GM19023 (cell line): ENCODE results near the gene HINT1.
"Not testable (repeated sequence)": the region's sequence is repeated elsewhere in the genome, so short reads cannot be mapped to it uniquely, and the experiment has no call there.

Source experiments
- ATAC-seq: cut with Tn5 transposase; IDR thresholded peaks from one replicate; pipeline ENCODE4 v1.9.1; 2021; ENCODE audit warnings: mild to moderate bottlenecking, moderate library complexity; ENCODE audit not compliant: unreplicated experiment

The HINT1 gene

GRCh38 chr5:131171276-131171810 is 6.3 kb upstream of the HINT1 start:
- peak; percentile 0 for ATAC-seq

- peak; percentile 98 for ATAC-seq
These were observed 5.7 kb upstream of the HINT1 start, which contains the start of gene LYRM7 for GRCh38 chr5:131170540-131171275. TSS of gene LYRM7 (plus strand) at chr5:131170944. CDS start at chr5:131171021, 77 bp downstream.

- no peak for ATAC-seq
These were observed 4.9 kb upstream of the HINT1 start for GRCh38 chr5:131169810-131170539.

- no peak for ATAC-seq
These were observed 2.6 kb upstream of the HINT1 start for GRCh38 chr5:131167615-131168014.

GRCh38 chr5:131164191-131165118 is 601 bp downstream of the HINT1 start:
- ATAC-seq = peak; percentile 76

GRCh38 chr5:131163276-131164119 is 1.6 kb downstream of the HINT1 start:
- ATAC-seq = no peak

GRCh38 chr5:131160134-131160533 is 4.9 kb downstream of the HINT1 start:
- ATAC-seq = no peak

- ATAC-seq = no peak
These were observed 8.1 kb downstream of the HINT1 start for GRCh38 chr5:131156957-131157356.

- no peak for ATAC-seq
These were observed 8.7 kb downstream of the HINT1 start for GRCh38 chr5:131156385-131156784.

- ATAC-seq = no peak
These were observed 13.8 kb downstream of the HINT1 start for GRCh38 chr5:131151216-131151615.

- no peak for ATAC-seq
These were observed 14.6 kb downstream of the HINT1 start for GRCh38 chr5:131150408-131150807.

GRCh38 chr5:131148835-131149234 is 16.2 kb downstream of the HINT1 start:
- no peak for ATAC-seq

- ATAC-seq = no peak
These were observed 17.8 kb downstream of the HINT1 start for GRCh38 chr5:131147258-131147657.

GRCh38 chr5:131142970-131143617 is 22.0 kb downstream of the HINT1 start:
- no peak for ATAC-seq

GRCh38 chr5:131139321-131139720 is 25.7 kb downstream of the HINT1 start:
- ATAC-seq = no peak

- not testable (repeated sequence) for ATAC-seq
These were observed 26.6 kb downstream of the HINT1 start for GRCh38 chr5:131138406-131138805.

GRCh38 chr5:131133091-131133490 is 32.0 kb downstream of the HINT1 start:
- ATAC-seq = not testable (repeated sequence)

GRCh38 chr5:131129306-131129705 is 35.8 kb downstream of the HINT1 start:
- ATAC-seq = no peak

- ATAC-seq = not testable (repeated sequence)
These were observed 37.8 kb downstream of the HINT1 start for GRCh38 chr5:131127244-131127643.
